ENCODE measurements around the gene OSBPL2. TPM values are rescaled to one million over a fixed set of nuclear protein-coding genes. Genes with fewer than 3 reads are reported as not detected.

Gene OSBPL2
- polyA plus RNA-seq, 1 experiment: 20.5 TPM

- no peak for TF ChIP-seq CTCF (IDR thresholded peaks at IDR 0.05; ENCODE audit: insufficient read depth, low read depth, low read length)
- CTCF ChIA-PET: no interaction called here
- H3K36me3 ChIP-seq (ENCODE audit: control insufficient read depth, insufficient read depth, low read length): no peaks in the 10 kb centered on the region
- POLR2A ChIA-PET: no interaction called here
- no peak for DNase-seq (ENCODE audit: low read depth)
- peaks cover 38% of the 10 kb centered on the region for H3K27me3 ChIP-seq (ENCODE audit: control insufficient read depth, insufficient read depth, low read length)
- H3K4me3 ChIP-seq (ENCODE audit: low read depth, low read length): no peak within 1 kb of the TSS
Measured at GRCh38 chr20:62219992-62220665, 18.2 kb upstream of the OSBPL2 start, which contains the start of gene HRH3. TSS of gene HRH3 (minus strand) at chr20:62220278. CDS start at chr20:62219970, 308 bp downstream.

- ChIA-PET CTCF (no interaction called here), POLR2A (no interaction called here)
- peaks cover 40% of the 10 kb centered on the region for H3K27me3 ChIP-seq (ENCODE audit: control insufficient read depth, insufficient read depth, low read length)
- H3K36me3 ChIP-seq (ENCODE audit: control insufficient read depth, insufficient read depth, low read length): no peaks in the 10 kb centered on the region
- no peak overlapping the region for H3K4me3 ChIP-seq (ENCODE audit: low read depth, low read length)
- TF ChIP-seq CTCF (IDR thresholded peaks at IDR 0.05; ENCODE audit: insufficient read depth, low read depth, low read length): no peak
- DNase-seq (ENCODE audit: low read depth): no peak
Measured at GRCh38 chr20:62220666-62221568, 17.4 kb upstream of the OSBPL2 start.

- CTCF ChIA-PET: no interaction called here
- no peaks in the 10 kb centered on the region for H3K36me3 ChIP-seq (ENCODE audit: control insufficient read depth, insufficient read depth, low read length)
- TF ChIP-seq CTCF (IDR thresholded peaks at IDR 0.05; ENCODE audit: insufficient read depth, low read depth, low read length): no peak
- DNase-seq (ENCODE audit: low read depth): no peak
- peaks cover 45% of the 10 kb centered on the region for H3K27me3 ChIP-seq (ENCODE audit: control insufficient read depth, insufficient read depth, low read length)
- POLR2A ChIA-PET: no interaction called here
- H3K4me3 ChIP-seq (ENCODE audit: low read depth, low read length): no peak overlapping the region
Measured at GRCh38 chr20:62222266-62222850, 16.0 kb upstream of the OSBPL2 start.

- no peak overlapping the region for H3K4me3 ChIP-seq (ENCODE audit: low read depth, low read length)
- no peaks in the 10 kb centered on the region for H3K36me3 ChIP-seq (ENCODE audit: control insufficient read depth, insufficient read depth, low read length)
- TF ChIP-seq CTCF (IDR thresholded peaks at IDR 0.05; ENCODE audit: insufficient read depth, low read depth, low read length): no peak
- no peak for DNase-seq (ENCODE audit: low read depth)
- H3K27me3 ChIP-seq (ENCODE audit: control insufficient read depth, insufficient read depth, low read length): peaks cover 42% of the 10 kb centered on the region
- POLR2A ChIA-PET: no interaction called here
- CTCF ChIA-PET: no interaction called here
Measured at GRCh38 chr20:62222972-62223371, 15.3 kb upstream of the OSBPL2 start.

- CTCF ChIA-PET: no interaction called here
- POLR2A ChIA-PET: no interaction called here
Measured at GRCh38 chr20:62223571-62223970, 14.8 kb upstream of the OSBPL2 start.

More at GRCh38 chr20:62223571-62223970, 14.8 kb upstream of the OSBPL2 start:
- no peak overlapping the region for H3K4me3 ChIP-seq (ENCODE audit: low read depth, low read length)
- H3K27me3 ChIP-seq (ENCODE audit: control insufficient read depth, insufficient read depth, low read length): peaks cover 36% of the 10 kb centered on the region
- no peaks in the 10 kb centered on the region for H3K36me3 ChIP-seq (ENCODE audit: control insufficient read depth, insufficient read depth, low read length)
- no peak for DNase-seq (ENCODE audit: low read depth)
- TF ChIP-seq CTCF (IDR thresholded peaks at IDR 0.05; ENCODE audit: insufficient read depth, low read depth, low read length): no peak
